Natural killer cell (primary cell): ENCODE data around the gene MBP. TPM values are rescaled to one million over a fixed set of nuclear protein-coding genes. Genes with fewer than 3 reads are reported as not detected.

Source experiments
- ATAC-seq, 3 donors: fragments of 150-1000 bp in 2 of 3; fragments of 200-7000 bp in 1 of 3; cut with Tn5 transposase; 1 replicate in 1 of 3; 2 replicates in 2 of 3; pipeline ENCODE4 v1.10.0; 2021; ENCODE audit warnings: mild to moderate bottlenecking in 2 of 3, moderate library complexity in 2 of 3
- DNase-seq, 2 donors: peaks; one replicate each; pipeline versions ENCODE4 v3.0.0 to v3.0.0-alpha.2; 2013 to 2021; ENCODE audit warnings: mixed read lengths in 1 of 2
- H3K27ac ChIP-seq: one replicate; pipeline ENCODE4 v1.5.1; 2013; ENCODE audit warnings: mild to moderate bottlenecking, low read length
- H3K27me3 ChIP-seq: one replicate; pipeline ENCODE4 v1.6.1; 2013; ENCODE audit warnings: low read length; ENCODE audit not compliant: control insufficient read depth, insufficient read depth
- H3K36me3 ChIP-seq: one replicate; pipeline ENCODE4 v1.6.1; 2013; ENCODE audit warnings: low read length; ENCODE audit not compliant: control insufficient read depth, insufficient read depth
- H3K4me1 ChIP-seq: one replicate; pipeline ENCODE4 v1.6.1; 2013; ENCODE audit warnings: low read length; ENCODE audit not compliant: control insufficient read depth, insufficient read depth
- H3K4me3 ChIP-seq: one replicate; pipeline ENCODE4 v1.5.1; 2013; ENCODE audit warnings: low read length
- H3K9me3 ChIP-seq: one replicate; pipeline ENCODE4 v1.6.1; 2013; ENCODE audit warnings: low read length; ENCODE audit not compliant: control insufficient read depth, insufficient read depth
- H3K27ac Mint-ChIP-seq, 2 donors: one replicate each; pipeline ENCODE4 v1.8.0; 2022; ENCODE audit warnings: mild to moderate bottlenecking in 2 of 2, mixed read lengths in 2 of 2, moderate library complexity in 1 of 2
- H3K27me3 Mint-ChIP-seq, 2 donors: one replicate each; pipeline ENCODE4 v1.8.0; 2022; ENCODE audit warnings: low read depth in 2 of 2, mixed read lengths in 2 of 2
- H3K36me3 Mint-ChIP-seq: one replicate; pipeline ENCODE4 v1.8.0; 2022; ENCODE audit warnings: mixed read lengths
- H3K4me1 Mint-ChIP-seq, 2 donors: one replicate each; pipeline ENCODE4 v1.8.0; 2022; ENCODE audit warnings: mixed read lengths in 2 of 2
- H3K4me3 Mint-ChIP-seq: one replicate; pipeline ENCODE4 v1.8.0; 2022; ENCODE audit warnings: mild to moderate bottlenecking, moderate library complexity, mixed read lengths
- H3K9me3 Mint-ChIP-seq, 2 donors: one replicate each; pipeline ENCODE4 v1.8.0; 2022; ENCODE audit warnings: mixed read lengths in 2 of 2
- WGBS: methylation state at CpG from one replicate; pipeline ENCODE4 v1.1.7; 2013; ENCODE audit warnings: missing lambda C conversion rate; ENCODE audit not compliant: insufficient coverage; 5-methylcytosine and 5-hydroxymethylcytosine counted together
- intact Hi-C: fragments of 100-400 bp; cut with micrococcal nuclease; formaldehyde crosslinking; loops from one replicate; pipeline ENCODE4 v1.14.2; 2022
- total RNA-seq, 4 donors: library from RNA; stranded (reverse); fragments of 120-200 nt in 1 of 4; gene quantifications; one replicate each; pipeline versions ENCODE4 v1.2.3 to v1.2.4, GENCODE V29; 2013 to 2022
- TF ChIP-seq, protein P1 (sequence below): fragments of 200-600 bp; IDR thresholded peaks from one replicate; pipeline ENCODE4 v1.8.0; 2022; ENCODE audit warnings: antibody characterized with exemption

MBP gene
- total RNA-seq, 3 donors from 2014 or later (not counting 1 experiment from before 2014, with no cell fraction given), result 183 to 344 (median 325) TPM

- Histone ChIP-seq H3K27ac (peak overlapping the region; percentile 86), H3K36me3 (peaks cover 43% of the 10 kb centered on the region), H3K27me3 (no peaks in the 10 kb centered on the region), H3K9me3 (no peaks in the 10 kb centered on the region), H3K4me1 (peaks cover 86% of the 10 kb centered on the region), H3K4me3 (no peak overlapping the region)
- Mint-ChIP-seq H3K4me1 (peaks cover 91 to 94% of the 10 kb centered on the region in 2 donors), H3K27me3 (no peaks in the 10 kb centered on the region), H3K9me3 (no peaks in the 10 kb centered on the region), H3K27ac (peak overlapping the region; percentile 87 to 94), H3K36me3 (no peaks in the 10 kb centered on the region), H3K4me3 (peak overlapping the region; percentile 79)
- TF ChIP-seq, protein P1, sequence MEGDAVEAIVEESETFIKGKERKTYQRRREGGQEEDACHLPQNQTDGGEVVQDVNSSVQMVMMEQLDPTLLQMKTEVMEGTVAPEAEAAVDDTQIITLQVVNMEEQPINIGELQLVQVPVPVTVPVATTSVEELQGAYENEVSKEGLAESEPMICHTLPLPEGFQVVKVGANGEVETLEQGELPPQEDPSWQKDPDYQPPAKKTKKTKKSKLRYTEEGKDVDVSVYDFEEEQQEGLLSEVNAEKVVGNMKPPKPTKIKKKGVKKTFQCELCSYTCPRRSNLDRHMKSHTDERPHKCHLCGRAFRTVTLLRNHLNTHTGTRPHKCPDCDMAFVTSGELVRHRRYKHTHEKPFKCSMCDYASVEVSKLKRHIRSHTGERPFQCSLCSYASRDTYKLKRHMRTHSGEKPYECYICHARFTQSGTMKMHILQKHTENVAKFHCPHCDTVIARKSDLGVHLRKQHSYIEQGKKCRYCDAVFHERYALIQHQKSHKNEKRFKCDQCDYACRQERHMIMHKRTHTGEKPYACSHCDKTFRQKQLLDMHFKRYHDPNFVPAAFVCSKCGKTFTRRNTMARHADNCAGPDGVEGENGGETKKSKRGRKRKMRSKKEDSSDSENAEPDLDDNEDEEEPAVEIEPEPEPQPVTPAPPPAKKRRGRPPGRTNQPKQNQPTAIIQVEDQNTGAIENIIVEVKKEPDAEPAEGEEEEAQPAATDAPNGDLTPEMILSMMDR, result no peak
- 13% methylated on average over 15 of the region's 15 CpGs for WGBS
- DNase-seq (peak; percentile 72 to 93), ATAC-seq (peak; percentile 39 to 74 (median 71))
- intact Hi-C loops, result loop anchor here (1.0 to 10.0 kb wide), 2 partner anchors 8 to 538 kb away; no protein-coding TSS in a partner anchor
Measured at GRCh38 chr18:77106331-77106730, 26.3 kb downstream of the MBP start.

GRCh38 chr18:77105680-77106079 is 26.9 kb downstream of the MBP start:
- Mint-ChIP-seq H3K27ac (peak overlapping the region; percentile 87 to 94), H3K36me3 (no peaks in the 10 kb centered on the region), H3K4me1 (peaks cover 91 to 94% of the 10 kb centered on the region in 2 donors), H3K27me3 (no peaks in the 10 kb centered on the region), H3K9me3 (no peaks in the 10 kb centered on the region), H3K4me3 (peak overlapping the region; percentile 79)
- intact Hi-C loops, result loop anchor here (1.0 to 10.0 kb wide), 2 partner anchors 9 to 539 kb away; no protein-coding TSS in a partner anchor
- Histone ChIP-seq H3K27me3 (no peaks in the 10 kb centered on the region), H3K4me3 (no peak overlapping the region), H3K27ac (peak overlapping the region; percentile 86), H3K4me1 (peaks cover 86% of the 10 kb centered on the region), H3K9me3 (no peaks in the 10 kb centered on the region), H3K36me3 (peaks cover 44% of the 10 kb centered on the region)
- 95% methylated on average over 3 of the region's 3 CpGs for WGBS
- ATAC-seq (no peak), DNase-seq (no peak)
- TF ChIP-seq, protein P1, result no peak

DNA sequence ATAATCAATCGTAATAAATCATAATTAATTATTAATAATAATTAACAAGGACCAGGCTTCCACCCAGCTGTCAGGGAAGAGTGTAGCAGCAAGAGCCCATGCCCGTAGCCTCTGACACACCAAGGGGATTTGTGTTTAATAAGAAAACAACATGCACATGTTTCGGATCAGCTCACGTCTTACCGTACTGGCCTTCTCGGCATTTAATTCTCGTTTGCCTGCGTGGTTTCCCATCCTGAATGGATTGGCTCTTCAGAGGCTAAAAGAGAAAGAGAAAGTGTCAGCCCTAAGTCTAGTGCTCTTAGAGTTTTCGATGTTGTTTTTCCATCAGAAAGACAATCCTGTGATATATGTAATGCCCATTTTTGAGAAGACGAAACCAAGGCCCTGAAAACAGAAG is 27.6 kb downstream of the MBP start:
- TF ChIP-seq, protein P1, result no peak
- Histone ChIP-seq H3K9me3 (no peaks in the 10 kb centered on the region), H3K4me1 (peaks cover 87% of the 10 kb centered on the region), H3K4me3 (no peak overlapping the region), H3K27ac (peak overlapping the region; percentile 86), H3K27me3 (no peaks in the 10 kb centered on the region), H3K36me3 (peaks cover 44% of the 10 kb centered on the region)
- intact Hi-C loops, result loop anchor here (10.0 kb wide), 1 partner anchor 540 kb away; no protein-coding TSS in a partner anchor
- peak overlapping the region; percentile 79 for H3K4me3 Mint-ChIP-seq
- no peaks in the 10 kb centered on the region for H3K36me3 Mint-ChIP-seq
- H3K27ac Mint-ChIP-seq, result peak overlapping the region; percentile 87 to 94
- H3K9me3 Mint-ChIP-seq, result no peaks in the 10 kb centered on the region
- ATAC-seq (no peak), DNase-seq (peak in 1 of 2 donors; percentile 67)
- peaks cover 92 to 96% of the 10 kb centered on the region in 2 donors for H3K4me1 Mint-ChIP-seq
- 48% methylated on average over 9 of the region's 10 CpGs for WGBS
- no peaks in the 10 kb centered on the region for H3K27me3 Mint-ChIP-seq
